HG03565 (cell line): ENCODE data around the gene QRICH2.
"Not testable (repeated sequence)": the region's sequence is repeated elsewhere in the genome, so short reads cannot be mapped to it uniquely, and the experiment has no call there.

Experiments
- ATAC-seq: cut with Tn5 transposase; IDR thresholded peaks from one replicate; pipeline ENCODE4 v1.9.1; 2021; ENCODE audit warnings: mild to moderate bottlenecking, moderate library complexity; ENCODE audit not compliant: unreplicated experiment

QRICH2 gene, protein sequence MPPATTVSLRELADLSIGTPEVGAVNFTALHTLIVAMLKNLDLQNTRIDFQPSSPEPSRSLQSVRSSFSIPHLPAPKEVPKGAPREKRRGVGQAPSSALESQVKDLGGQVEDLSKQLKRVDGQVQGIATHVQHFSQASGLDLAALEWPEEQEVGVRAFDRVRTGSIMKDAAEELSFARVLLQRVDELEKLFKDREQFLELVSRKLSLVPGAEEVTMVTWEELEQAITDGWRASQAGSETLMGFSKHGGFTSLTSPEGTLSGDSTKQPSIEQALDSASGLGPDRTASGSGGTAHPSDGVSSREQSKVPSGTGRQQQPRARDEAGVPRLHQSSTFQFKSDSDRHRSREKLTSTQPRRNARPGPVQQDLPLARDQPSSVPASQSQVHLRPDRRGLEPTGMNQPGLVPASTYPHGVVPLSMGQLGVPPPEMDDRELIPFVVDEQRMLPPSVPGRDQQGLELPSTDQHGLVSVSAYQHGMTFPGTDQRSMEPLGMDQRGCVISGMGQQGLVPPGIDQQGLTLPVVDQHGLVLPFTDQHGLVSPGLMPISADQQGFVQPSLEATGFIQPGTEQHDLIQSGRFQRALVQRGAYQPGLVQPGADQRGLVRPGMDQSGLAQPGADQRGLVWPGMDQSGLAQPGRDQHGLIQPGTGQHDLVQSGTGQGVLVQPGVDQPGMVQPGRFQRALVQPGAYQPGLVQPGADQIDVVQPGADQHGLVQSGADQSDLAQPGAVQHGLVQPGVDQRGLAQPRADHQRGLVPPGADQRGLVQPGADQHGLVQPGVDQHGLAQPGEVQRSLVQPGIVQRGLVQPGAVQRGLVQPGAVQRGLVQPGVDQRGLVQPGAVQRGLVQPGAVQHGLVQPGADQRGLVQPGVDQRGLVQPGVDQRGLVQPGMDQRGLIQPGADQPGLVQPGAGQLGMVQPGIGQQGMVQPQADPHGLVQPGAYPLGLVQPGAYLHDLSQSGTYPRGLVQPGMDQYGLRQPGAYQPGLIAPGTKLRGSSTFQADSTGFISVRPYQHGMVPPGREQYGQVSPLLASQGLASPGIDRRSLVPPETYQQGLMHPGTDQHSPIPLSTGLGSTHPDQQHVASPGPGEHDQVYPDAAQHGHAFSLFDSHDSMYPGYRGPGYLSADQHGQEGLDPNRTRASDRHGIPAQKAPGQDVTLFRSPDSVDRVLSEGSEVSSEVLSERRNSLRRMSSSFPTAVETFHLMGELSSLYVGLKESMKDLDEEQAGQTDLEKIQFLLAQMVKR (N-terminal part only)

DNA sequence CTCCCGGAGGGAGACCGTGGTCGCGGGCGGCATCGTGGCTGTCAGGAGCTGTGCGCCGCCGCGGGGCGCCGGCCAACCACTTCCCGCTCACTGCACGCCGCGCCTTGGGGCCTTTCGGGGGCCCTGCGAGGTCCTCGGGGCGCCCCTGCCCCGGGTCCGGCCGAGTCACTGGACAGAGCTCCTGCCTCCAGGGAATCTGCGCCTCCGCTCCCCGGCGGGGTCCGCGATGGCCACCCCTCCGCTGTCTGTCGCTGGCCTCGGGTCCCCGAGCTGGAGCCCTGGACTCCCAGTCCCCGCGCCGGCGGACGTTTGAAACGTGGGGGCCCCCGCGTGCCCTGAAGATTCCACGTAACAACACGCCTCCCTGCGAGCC, at the start of gene QRICH2:
Gene QRICH2 (minus strand): TSS at position 311 of the 373 bp plus-strand sequence. CDS start 278 bp downstream, at position 33.
- ATAC-seq: no peak

DNA sequence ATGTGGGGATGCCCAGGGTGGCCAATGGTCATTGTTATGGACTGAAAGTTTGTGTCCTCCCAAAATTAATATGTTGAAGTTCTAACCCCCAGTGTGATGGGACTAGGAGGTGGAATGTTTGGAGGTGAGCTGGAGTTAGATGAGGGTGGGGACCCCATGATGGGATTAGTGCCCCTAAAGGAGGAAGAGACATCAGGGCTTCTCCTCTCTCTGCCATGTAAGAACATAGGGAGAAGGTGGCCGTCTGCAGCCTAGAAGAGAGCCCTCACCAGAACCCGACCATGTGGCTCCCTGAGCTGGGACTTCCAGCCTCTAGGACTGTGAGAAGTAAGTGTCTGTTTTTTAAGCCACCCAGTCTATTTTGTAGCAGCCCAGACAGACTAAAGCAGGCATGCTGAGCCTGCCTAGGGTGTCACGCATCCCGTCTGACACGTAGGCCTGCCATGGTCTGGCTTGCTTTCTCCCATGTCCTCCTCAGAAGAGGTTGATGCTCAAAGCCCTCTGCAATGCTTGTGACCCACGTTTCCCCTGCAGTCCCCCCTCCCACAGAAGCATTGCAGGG, 49.6 kb upstream of the QRICH2 start:
- ATAC-seq: no peak

DNA sequence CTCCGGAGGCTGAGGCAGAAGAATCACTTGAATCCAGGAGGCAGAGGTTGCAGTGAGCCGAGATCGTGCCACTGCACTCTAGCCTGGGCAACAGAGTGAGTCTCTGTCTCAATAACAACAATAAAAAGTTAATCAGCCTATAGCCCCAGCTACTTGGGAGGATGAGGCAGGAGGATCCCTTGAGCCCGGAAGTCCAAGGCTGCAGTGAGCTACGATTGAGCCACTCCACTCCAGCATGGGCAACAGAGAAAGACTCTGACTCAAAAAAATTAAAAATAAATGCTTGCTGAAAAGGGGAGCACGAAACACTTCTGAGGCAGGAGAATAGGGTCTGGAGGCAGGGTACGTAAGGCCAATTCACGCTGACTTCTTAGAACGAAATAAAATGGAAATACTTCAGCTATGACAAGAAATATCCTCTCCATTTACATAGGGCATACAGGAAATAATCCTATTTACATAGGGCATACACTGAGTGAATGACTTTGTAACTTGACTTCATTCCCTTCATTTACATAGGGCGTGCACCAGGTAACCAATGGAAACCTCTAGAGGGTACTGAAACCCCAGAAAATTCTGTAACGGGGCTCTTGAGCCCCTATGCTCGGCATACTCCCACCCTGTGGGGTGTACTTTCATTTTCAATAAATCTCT, 48.9 kb upstream of the QRICH2 start:
- ATAC-seq: no peak

DNA sequence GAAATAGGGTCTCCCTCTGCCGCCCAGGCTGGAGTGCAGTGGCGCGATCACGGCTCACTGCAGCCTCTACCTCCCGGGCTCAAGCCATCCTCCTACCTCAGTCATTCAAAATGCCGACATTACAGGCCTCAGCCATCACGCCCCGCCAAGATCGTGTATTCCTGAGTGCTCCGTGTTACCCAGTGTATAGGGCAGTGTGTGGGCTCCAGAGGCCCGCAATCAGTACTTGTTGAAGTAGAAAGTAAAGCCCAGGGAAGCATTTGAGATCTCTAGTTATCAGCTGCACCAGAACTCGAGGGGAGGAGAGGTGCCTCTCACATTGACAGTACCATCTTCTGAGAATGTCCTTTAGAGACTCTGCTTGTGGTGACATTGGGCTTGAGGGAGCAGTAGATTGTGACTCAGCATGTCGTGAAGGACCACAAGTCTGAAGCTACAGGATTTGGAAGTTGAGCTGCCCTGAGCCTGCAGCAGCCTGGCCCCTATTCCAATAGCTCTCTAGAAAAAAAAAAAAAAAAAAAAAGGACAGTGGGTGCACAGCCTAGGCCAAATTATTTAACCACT, 46.8 kb upstream of the QRICH2 start:
- no peak for ATAC-seq

DNA sequence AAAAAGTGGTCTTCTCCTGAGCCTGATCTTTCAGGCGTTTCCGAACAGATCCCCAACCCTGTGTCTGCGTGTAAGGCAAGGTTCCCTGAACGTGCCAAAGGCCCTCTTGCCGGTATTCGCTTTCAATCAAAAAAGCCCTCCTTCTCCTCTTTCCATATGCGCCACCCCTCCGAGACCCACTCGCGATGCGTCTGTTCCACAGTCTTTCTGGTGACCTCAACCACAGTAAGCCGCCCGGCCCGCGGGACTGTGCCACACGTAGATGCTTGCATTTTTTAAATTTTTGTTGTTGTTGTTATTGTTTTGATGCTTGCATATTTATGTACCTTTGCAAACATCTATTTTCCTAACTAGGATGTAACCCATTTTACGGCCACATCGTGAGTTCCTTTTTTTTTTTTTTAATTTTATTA, 46.2 kb upstream of the QRICH2 start:
- no peak for ATAC-seq

DNA sequence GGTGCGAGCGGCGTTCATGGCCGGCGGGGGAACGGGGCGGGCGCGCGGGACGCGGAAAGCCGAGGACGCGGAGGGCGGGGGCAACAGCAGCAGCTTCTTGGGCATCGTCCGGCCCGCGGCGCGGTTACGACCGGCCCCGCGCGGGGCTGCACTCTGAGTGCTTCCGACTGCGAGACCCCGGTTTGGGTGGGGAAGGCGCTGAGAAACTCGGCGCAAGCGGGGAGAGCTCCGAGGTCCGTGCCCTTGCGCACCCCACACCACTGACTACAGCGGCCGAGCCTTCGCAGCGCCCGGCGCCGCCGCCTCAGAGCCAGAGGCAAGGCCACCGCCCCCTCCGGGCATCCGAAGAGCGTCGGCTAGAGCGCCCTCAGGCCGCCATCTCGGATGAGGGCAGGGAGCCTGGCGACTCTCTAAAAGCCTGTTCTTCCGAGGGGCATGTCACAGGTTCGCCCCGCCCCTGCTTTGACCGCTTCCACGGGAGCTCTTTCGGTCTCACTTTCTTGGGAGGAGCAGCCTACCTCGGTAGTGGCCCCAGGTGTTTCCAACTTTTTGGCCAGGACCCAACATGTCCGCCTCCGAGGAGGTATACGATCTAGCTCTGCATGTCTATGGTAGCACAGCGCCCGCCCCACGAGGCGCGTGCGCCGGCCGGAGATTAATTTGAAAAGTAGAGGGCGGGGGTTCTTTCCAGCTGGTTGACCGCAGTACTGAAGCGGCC, 45.7 kb upstream of the QRICH2 start, which contains the start of gene PRPSAP1:
Gene PRPSAP1 (minus strand): TSS at position 318 of the 718 bp plus-strand sequence. CDS start 213 bp downstream, at position 105.
- peak; percentile 79 for ATAC-seq

DNA sequence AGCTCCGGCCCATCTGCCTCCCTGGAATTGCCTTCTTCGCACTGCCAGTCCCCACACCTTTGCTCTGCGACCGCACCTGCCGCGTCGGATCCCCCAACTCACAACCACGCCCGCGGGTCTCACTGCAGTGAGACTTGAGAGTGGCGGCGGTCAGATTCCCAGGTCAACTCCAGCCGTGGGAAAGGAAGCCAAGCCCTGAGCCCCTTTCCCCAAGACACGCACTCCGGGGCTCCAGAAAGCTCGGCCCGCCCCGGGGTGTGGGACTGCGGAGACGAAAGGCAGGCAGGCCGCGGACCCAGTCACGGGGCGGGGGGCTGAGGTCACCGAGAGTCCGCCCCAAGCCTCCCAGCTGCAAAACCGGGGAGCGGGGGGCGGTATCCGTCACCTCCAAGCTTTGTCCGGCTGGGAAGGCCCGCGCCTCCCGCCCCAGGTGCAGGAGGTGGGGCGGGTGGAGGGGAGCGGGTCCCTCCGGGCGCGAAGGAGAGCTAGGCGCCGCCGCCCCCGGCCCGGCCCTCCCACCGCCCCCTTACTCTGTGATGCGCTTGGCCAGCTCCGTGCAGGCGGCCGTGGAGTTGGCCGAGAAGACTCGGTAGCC, 45.0 kb upstream of the QRICH2 start:
- ATAC-seq: peak; percentile 5

DNA sequence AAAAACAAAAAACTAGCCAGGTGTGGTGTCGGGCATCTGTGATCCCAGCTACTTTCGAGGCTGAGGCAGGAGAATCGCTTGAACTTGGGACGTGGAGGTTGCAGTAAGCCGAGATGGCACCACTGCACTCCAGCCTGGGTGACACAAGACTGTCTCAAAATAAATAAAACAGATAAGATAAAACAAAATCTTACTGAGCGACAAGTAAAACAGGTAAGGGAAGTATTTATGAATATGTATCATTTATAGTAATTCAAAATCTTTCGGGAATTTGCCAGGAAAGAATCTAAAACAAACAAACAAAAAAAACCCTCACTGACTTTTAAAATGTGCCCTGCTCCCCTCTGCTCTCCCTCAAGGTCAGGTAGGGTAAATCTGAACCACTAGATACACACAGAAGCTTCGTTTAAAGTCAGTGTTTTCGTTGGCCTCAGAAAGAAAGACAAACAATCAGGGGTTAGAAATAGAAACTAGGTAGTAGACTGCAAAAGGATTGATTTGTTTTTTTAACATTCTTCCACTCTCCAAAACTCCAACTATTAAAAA, 43.5 kb upstream of the QRICH2 start:
- no peak for ATAC-seq

DNA sequence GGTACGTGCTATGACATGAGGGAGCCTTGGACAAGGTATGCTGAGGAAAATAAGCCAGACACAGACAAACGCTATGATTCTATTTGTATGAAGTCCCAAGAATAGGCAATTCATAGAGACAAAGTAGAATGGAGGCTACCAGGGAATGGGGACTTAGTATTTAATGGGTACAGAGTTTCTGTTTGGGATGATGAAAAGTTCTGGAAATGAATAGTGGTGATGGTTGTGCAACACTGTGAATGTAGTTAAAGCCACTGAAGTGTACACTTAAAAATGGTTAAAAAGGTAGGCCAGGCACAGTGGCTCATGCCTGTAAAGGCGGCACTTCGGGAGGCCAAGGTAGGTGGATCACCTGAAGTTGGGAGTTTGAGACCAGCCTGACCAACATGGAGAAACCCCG, 42.4 kb upstream of the QRICH2 start:
- no peak for ATAC-seq

DNA sequence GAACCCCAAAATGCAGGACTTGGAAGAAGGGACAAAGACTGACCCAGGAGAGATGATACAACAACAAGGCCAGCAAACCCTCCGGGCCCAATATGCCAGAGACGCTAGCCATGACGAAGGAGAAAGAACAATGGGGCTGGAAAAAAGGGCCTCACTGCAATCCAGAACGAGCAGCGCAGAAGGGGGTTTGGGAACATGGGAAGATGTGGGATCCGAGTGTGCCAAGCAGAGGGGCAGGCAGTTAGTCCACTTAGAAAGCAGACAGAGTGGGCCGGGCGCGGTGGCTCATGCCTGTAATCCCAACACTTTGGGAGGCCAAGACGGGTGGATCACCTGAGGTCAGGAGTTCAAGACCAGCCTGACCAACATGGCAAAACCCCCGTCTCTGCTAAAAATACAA, 38.9 kb upstream of the QRICH2 start:
- not testable (repeated sequence) for ATAC-seq

DNA sequence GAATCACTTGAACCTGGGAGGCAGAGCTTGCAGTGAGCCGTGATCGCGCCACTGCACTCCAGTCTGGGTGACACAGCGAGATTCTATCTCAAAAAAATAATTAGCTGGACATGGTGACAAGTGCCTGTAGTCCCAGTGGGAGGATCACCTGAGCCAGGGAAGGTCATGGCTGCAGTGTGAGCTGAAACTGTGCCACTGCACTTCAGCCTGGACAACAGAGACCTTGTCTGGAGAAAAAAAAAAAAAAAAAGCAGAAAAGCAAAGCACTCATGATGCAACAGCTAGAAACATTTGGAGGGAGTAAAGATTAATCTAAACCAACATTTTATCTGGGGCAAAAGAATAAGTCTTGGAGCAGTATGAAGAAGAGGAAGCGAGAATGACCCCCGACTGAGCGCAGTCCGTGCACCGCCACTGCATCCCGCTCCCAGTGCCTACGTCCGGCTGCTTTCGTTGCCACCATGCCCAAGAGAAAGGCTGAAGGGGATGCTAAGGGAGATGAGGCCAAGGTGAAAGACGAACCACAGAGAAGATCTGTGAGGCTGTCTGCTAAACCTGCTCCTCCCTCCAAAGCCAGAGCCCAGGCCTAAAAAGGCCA, 37.4 kb upstream of the QRICH2 start:
- no peak for ATAC-seq

DNA sequence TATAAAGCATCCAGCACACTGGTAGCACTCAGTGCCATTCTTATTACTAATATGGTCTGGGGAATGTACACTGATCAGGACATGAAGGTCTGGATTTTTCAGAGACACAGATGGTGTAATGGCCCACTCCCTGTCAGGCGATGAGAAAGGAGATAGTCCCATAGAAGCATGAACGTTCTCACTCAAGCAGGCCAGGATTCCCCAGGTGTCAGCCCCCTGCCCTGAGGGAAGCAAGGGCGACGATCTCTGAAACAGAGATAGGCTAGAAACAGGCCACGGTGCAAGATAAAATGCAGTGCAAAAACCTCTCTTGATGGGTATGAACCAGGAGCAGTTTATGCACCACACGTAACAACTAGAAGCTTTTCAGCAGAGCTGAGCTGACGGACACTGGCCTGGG, 35.0 kb upstream of the QRICH2 start:
- ATAC-seq: no peak

DNA sequence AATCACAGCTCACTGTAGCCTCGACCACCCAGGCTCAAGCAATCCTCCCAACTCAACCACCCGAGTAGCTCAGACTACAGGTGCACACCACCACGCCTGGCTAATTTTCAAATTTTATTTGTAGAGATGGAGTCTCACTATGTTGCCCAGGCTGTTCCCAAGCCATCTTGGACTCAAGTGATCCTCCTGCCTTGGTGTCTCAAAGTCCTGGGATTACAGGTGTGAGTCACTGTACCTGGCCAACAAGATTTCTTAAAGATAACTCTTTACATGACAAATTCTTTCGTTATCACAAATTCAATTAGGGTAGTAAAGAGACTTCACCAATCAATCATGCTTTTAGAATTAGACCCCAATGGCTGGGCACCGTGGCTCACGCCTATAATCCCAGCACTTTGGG, 33.2 kb upstream of the QRICH2 start:
- no peak for ATAC-seq

DNA sequence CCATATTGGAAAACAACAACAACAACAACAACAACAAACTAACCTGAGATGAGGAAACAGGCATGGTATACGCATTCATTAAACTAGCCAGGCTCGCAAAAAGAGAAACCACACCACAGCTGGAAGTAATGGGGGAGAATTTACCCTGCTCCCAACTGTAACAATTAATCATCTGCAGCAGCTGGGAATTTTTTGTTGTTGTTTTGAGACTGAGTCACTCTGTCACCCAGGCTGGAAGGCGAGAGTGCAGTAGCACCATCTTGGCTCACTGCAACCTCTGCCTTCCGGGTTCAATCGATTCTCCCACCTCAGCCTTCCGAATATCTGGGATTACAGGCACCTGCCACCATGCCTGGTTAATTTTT, 29.3 kb upstream of the QRICH2 start:
- ATAC-seq: no peak

DNA sequence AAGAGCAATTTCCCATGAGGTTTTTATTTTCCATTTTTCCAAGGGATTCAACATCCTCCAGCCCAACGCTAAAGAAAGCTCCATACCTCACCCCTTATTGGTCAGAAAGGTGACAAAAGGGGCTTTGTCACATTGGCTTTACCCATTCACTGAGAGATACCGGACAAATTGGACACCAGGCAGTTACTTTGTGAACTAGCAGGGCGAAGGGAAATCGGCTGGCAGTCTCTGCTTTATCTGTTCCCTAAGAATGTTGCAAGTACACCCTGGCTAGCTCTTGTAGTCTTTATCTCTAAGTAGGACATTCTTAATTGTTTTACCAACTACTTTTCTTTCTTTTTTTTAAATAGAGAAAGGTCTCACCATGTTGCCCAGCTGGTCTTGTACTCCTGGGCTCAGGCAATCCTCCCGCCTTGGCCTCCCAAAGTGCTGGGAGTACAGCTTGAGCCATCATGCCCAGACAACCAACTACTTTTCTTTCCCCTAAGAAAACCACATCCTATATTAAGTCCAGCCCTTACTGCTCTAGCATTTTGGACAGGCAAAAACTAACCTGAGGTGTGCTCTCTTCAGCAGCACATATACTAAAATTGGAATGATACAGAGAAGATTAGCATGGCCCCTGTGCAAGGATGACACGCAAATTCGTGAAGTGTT, 28.8 kb upstream of the QRICH2 start:
- ATAC-seq: no peak

DNA sequence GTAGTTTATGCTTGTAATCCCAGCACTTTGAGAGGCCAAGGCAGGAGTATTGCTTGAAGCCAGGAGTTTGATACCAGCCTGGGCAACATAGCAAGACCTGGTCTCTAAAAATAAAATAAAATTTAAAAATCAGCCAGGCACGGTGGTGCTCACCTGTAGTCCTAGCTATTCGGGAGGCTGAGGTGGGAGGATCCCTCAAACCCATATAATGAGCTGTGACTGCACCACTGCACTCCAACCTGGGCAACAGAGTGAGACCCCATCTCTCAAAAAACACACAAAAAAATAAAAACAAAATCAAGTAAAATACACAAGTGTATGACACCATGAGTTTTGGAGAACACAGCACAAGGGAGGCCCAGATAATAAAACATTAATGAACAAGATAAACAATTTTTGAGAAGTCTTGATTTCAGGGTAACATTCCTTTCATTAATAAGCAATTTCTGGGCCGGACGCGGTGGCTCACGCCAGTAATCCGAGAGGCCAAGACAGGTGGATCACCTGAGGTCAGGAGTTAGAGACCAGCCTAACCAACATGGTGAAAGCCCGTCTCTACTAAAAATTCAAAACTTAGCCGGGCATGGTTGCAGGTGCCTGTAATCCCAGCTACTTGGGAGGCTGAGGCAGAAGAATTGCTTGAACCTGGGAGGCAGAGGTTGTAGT, 27.8 kb upstream of the QRICH2 start:
- ATAC-seq: no peak
